ENCODE data around the gene MUC20. TPM values are rescaled to one million over a fixed set of nuclear protein-coding genes. Genes with fewer than 3 reads are reported as not detected.
"Not testable (repeated sequence)": the region's sequence is repeated elsewhere in the genome, so short reads cannot be mapped to it uniquely, and the experiment has no call there.

MUC20 gene, protein sequence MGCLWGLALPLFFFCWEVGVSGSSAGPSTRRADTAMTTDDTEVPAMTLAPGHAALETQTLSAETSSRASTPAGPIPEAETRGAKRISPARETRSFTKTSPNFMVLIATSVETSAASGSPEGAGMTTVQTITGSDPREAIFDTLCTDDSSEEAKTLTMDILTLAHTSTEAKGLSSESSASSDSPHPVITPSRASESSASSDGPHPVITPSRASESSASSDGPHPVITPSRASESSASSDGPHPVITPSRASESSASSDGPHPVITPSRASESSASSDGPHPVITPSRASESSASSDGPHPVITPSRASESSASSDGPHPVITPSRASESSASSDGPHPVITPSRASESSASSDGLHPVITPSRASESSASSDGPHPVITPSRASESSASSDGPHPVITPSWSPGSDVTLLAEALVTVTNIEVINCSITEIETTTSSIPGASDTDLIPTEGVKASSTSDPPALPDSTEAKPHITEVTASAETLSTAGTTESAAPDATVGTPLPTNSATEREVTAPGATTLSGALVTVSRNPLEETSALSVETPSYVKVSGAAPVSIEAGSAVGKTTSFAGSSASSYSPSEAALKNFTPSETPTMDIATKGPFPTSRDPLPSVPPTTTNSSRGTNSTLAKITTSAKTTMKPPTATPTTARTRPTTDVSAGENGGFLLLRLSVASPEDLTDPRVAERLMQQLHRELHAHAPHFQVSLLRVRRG
- polyA plus RNA-seq, result 0.21 to 0.33 TPM (median 0.25 TPM) in 3 replicates
- polyA plus RNA-seq (2011; ENCODE audit: low read depth), result 4.5 TPM
- 0.12 and 0.19 TPM in 2 replicates for polyA plus RNA-seq (2011; cell fraction: cytosol; rRNA removed)
- 1.7 and 1.8 TPM in 2 replicates for polyA plus RNA-seq (2011; cell fraction: nucleus; rRNA removed)
- 0.25 and 2.4 TPM in 2 replicates for polyA plus RNA-seq (2012; ENCODE audit: low replicate concordance)
- polyA minus RNA-seq, result 0.10 to 0.43 TPM (median 0.36 TPM) in 3 replicates
- polyA minus RNA-seq (2011; cell fraction: cytosol; rRNA and poly(A)+ RNA removed), result not detected
- polyA minus RNA-seq (2011; cell fraction: nucleus; rRNA and poly(A)+ RNA removed), result 1.6 and 1.7 TPM in 2 replicates

DNA sequence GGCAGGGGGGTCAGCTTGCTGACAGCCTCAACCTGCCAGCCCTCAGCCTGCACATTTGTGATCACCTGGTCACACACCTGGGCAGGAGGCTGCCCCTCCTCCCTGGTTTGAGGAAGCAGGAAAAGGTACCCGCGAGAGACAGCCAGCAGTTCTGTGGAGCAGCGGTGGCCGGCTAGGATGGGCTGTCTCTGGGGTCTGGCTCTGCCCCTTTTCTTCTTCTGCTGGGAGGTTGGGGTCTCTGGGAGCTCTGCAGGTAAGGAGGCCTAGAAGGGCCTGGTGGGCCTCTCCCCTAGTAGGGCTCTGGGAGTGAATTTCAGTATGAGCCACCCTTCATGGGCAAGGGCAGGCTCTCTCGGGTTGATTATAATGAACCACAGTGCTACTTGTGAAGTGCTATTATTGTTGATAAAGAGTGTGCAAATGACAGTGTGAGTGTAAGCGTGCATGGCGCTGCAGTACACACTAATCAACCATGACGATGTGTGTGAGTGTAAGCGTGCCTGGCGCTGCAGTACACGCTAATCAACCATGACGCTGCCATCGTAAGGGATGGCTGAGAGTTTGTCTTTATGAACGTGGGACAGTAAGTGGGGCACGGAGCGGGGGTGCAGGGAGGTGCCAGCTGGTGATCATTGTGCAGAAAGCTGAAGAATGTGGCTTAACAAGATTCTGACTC is at the start of gene MUC20:
Gene MUC20, plus strand, starts transcription at position 148 of the 676 bp plus-strand sequence. Its CDS starts 30 bp downstream, at position 178.
- H3K4me2 ChIP-seq (ENCODE audit: control insufficient read depth, extremely low read depth, insufficient read depth, low read depth, low read length); FAIRE-seq; H3K27ac ChIP-seq (ENCODE audit: control insufficient read depth, insufficient read depth, low read length); H3K4me1 ChIP-seq (ENCODE audit: control insufficient read depth, extremely low read depth, insufficient read depth, low read length); H2AFZ ChIP-seq (ENCODE audit: control insufficient read depth, low read length); dilution Hi-C loops (cut with MboI; ENCODE audit: extremely low pct_ligation_motif_present, low sequenced_read_pairs); H3K4me3 ChIP-seq (ENCODE audit: control insufficient read depth in 2 of 3, extremely low read depth in 1 of 3, insufficient read depth in 2 of 3, low read depth in 1 of 3, low read length in 3 of 3); H3K9me1 ChIP-seq (ENCODE audit: control insufficient read depth, extremely low read depth, insufficient read depth, low read length); H3K79me2 ChIP-seq (ENCODE audit: control insufficient read depth, insufficient read depth, low read length); H4K20me1 ChIP-seq (ENCODE audit: control insufficient read depth, extremely low read depth, insufficient read depth, low read length); H3K9me3 ChIP-seq (ENCODE audit: control insufficient read depth, low read depth, low read length); DNase-seq (ENCODE audit: low read depth, low spot score); H3K9ac ChIP-seq (ENCODE audit: control insufficient read depth, extremely low read depth, insufficient read depth, low read length); H3K36me3 ChIP-seq (ENCODE audit: control insufficient read depth in 2 of 2, extremely low read depth in 1 of 2, insufficient read depth in 2 of 2, low read length in 2 of 2): not testable (repeated sequence)
- peaks cover 21% of the 10 kb centered on the region for H3K27me3 ChIP-seq (ENCODE audit: control insufficient read depth, extremely low read depth, insufficient read depth, low read length)

DNA sequence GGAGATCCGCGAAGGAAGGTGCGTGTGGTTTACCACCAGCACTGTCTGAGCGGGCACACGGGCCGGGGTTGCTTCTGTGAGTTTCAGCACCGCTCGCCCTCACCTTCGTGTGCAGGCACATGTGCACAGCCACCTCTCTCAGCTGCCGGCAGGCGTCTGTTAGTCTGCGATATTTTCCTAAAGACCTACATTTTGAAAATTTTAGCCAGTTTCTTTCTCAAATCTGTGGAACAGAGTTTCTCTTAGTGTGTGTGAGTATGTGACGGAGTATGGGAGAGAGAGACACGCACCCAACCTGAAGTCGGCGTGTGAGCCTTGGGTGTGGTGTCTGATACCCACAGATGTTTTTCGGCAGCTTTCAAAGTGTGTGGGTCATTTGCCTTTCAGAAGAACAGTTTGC is 49.5 kb upstream of the MUC20 start:
- H4K20me1 ChIP-seq (ENCODE audit: control insufficient read depth, extremely low read depth, insufficient read depth, low read length); DNase-seq (ENCODE audit: low read depth, low spot score); H3K4me2 ChIP-seq (ENCODE audit: control insufficient read depth, extremely low read depth, insufficient read depth, low read depth, low read length); H3K27me3 ChIP-seq (ENCODE audit: control insufficient read depth, extremely low read depth, insufficient read depth, low read length); FAIRE-seq; H2AFZ ChIP-seq (ENCODE audit: control insufficient read depth, low read length); H3K9me3 ChIP-seq (ENCODE audit: control insufficient read depth, low read depth, low read length); H3K9me1 ChIP-seq (ENCODE audit: control insufficient read depth, extremely low read depth, insufficient read depth, low read length); H3K27ac ChIP-seq (ENCODE audit: control insufficient read depth, insufficient read depth, low read length); dilution Hi-C loops (cut with MboI; ENCODE audit: extremely low pct_ligation_motif_present, low sequenced_read_pairs); H3K79me2 ChIP-seq (ENCODE audit: control insufficient read depth, insufficient read depth, low read length); H3K4me3 ChIP-seq (ENCODE audit: control insufficient read depth in 2 of 3, extremely low read depth in 1 of 3, insufficient read depth in 2 of 3, low read depth in 1 of 3, low read length in 3 of 3); H3K4me1 ChIP-seq (ENCODE audit: control insufficient read depth, extremely low read depth, insufficient read depth, low read length); H3K36me3 ChIP-seq (ENCODE audit: control insufficient read depth in 2 of 2, extremely low read depth in 1 of 2, insufficient read depth in 2 of 2, low read length in 2 of 2); H3K9ac ChIP-seq (ENCODE audit: control insufficient read depth, extremely low read depth, insufficient read depth, low read length): not testable (repeated sequence)

DNA sequence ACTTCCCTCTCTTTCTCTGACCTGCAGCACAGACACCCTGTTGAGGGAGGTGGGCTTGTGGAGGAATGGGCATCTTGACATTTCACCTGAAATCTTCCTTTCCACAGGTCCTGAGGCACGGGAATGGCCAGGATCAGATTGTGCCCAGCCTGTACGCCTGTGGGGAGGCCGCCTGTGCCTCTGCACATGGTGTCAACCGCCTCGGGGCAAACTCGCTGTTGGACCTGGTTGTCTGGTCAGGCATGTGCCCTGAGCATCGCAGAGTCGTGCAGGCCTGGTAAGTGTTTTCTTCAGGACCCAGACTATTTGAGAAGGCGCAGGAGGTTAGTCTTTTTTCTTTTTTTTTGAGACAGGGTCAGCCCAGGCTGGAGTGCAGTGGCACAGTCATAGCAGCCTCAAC is 47.1 kb upstream of the MUC20 start:
- dilution Hi-C loops (cut with MboI; ENCODE audit: extremely low pct_ligation_motif_present, low sequenced_read_pairs); DNase-seq (ENCODE audit: low read depth, low spot score): not testable (repeated sequence)

DNA sequence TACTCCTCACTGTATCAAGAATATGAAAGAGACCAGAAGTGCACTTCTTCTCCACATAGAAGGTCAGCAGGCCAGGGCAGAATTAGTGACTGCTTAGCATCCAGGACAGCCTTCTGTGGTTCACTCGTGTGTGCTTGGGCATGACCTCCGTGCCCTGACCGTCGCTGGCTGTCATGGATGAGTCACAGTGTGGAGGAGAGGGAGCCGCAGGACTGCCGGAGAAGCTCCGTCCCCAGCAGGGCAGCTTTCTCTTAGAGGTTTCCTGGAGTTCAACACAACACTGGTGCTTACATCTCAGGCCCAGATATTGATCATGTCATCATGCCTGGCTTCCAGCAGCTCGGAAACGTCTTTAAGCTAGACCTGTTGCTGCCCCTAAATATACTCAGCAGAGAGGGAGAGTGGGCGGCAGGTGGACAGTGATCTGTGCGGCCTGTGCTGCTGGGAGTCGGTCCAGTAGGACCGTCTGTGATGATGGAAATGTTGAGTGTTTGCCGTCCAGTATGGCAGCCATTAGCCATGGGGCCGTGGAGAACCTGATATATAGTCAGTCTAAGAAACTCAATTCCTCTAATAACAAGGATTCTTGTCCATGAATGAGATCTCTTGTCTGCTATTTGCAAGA is 42.3 kb upstream of the MUC20 start:
- H3K27ac ChIP-seq (ENCODE audit: control insufficient read depth, insufficient read depth, low read length); H3K4me2 ChIP-seq (ENCODE audit: control insufficient read depth, extremely low read depth, insufficient read depth, low read depth, low read length); H3K4me1 ChIP-seq (ENCODE audit: control insufficient read depth, extremely low read depth, insufficient read depth, low read length); H3K9me1 ChIP-seq (ENCODE audit: control insufficient read depth, extremely low read depth, insufficient read depth, low read length); H3K27me3 ChIP-seq (ENCODE audit: control insufficient read depth, extremely low read depth, insufficient read depth, low read length); H3K79me2 ChIP-seq (ENCODE audit: control insufficient read depth, insufficient read depth, low read length); dilution Hi-C loops (cut with MboI; ENCODE audit: extremely low pct_ligation_motif_present, low sequenced_read_pairs); H2AFZ ChIP-seq (ENCODE audit: control insufficient read depth, low read length); H3K9ac ChIP-seq (ENCODE audit: control insufficient read depth, extremely low read depth, insufficient read depth, low read length); DNase-seq (ENCODE audit: low read depth, low spot score); H3K4me3 ChIP-seq (ENCODE audit: control insufficient read depth in 2 of 3, extremely low read depth in 1 of 3, insufficient read depth in 2 of 3, low read depth in 1 of 3, low read length in 3 of 3); H4K20me1 ChIP-seq (ENCODE audit: control insufficient read depth, extremely low read depth, insufficient read depth, low read length); H3K9me3 ChIP-seq (ENCODE audit: control insufficient read depth, low read depth, low read length); FAIRE-seq: not testable (repeated sequence)
- peaks cover 3 to 12% of the 10 kb centered on the region in 2 experiments for H3K36me3 ChIP-seq (ENCODE audit: control insufficient read depth in 2 of 2, extremely low read depth in 1 of 2, insufficient read depth in 2 of 2, low read length in 2 of 2)

More for the DNA sequence above, 47.1 kb upstream of the MUC20 start:
- not testable (repeated sequence) for H3K79me2 ChIP-seq (ENCODE audit: control insufficient read depth, insufficient read depth, low read length); H3K9ac ChIP-seq (ENCODE audit: control insufficient read depth, extremely low read depth, insufficient read depth, low read length); H3K4me3 ChIP-seq (ENCODE audit: control insufficient read depth in 2 of 3, extremely low read depth in 1 of 3, insufficient read depth in 2 of 3, low read depth in 1 of 3, low read length in 3 of 3); FAIRE-seq; H3K27me3 ChIP-seq (ENCODE audit: control insufficient read depth, extremely low read depth, insufficient read depth, low read length); H4K20me1 ChIP-seq (ENCODE audit: control insufficient read depth, extremely low read depth, insufficient read depth, low read length); H3K27ac ChIP-seq (ENCODE audit: control insufficient read depth, insufficient read depth, low read length); H2AFZ ChIP-seq (ENCODE audit: control insufficient read depth, low read length); H3K9me3 ChIP-seq (ENCODE audit: control insufficient read depth, low read depth, low read length); H3K4me2 ChIP-seq (ENCODE audit: control insufficient read depth, extremely low read depth, insufficient read depth, low read depth, low read length); H3K4me1 ChIP-seq (ENCODE audit: control insufficient read depth, extremely low read depth, insufficient read depth, low read length); H3K9me1 ChIP-seq (ENCODE audit: control insufficient read depth, extremely low read depth, insufficient read depth, low read length)
- peaks cover under 1 to 13% of the 10 kb centered on the region in 2 experiments for H3K36me3 ChIP-seq (ENCODE audit: control insufficient read depth in 2 of 2, extremely low read depth in 1 of 2, insufficient read depth in 2 of 2, low read length in 2 of 2)

Measured in keratinocyte (primary cell).